HUES48 (cell line): ENCODE data around the gene HSPA9.
A peak's percentile ranks its signal among the peaks of the same experiment; 100 is the strongest.

Source experiments
- H3K27ac ChIP-seq: one replicate; pipeline ENCODE4 v1.7.0; 2013; ENCODE audit warnings: low read depth, low read length, inconsistent platforms
- H3K27me3 ChIP-seq: 2 replicates; pipeline ENCODE4 v1.6.1; 2013; ENCODE audit warnings: mild to moderate bottlenecking, low read length; ENCODE audit not compliant: control insufficient read depth, insufficient read depth
- H3K36me3 ChIP-seq: 2 replicates; pipeline ENCODE4 v1.6.1; 2013; ENCODE audit warnings: low read length; ENCODE audit not compliant: control insufficient read depth, insufficient read depth
- H3K4me1 ChIP-seq: 2 replicates; pipeline ENCODE4 v1.6.1; 2013; ENCODE audit warnings: mild to moderate bottlenecking, low read length; ENCODE audit not compliant: control insufficient read depth, insufficient read depth
- H3K4me3 ChIP-seq: 2 replicates; pipeline ENCODE4 v1.5.1; 2013; ENCODE audit warnings: mild to moderate bottlenecking, low read depth, low read length
- H3K9ac ChIP-seq: 2 replicates; pipeline ENCODE4 v1.6.1; 2013; ENCODE audit warnings: mild to moderate bottlenecking, low read depth, low read length, moderate library complexity
- H3K9me3 ChIP-seq: 2 replicates; pipeline ENCODE4 v1.6.1; 2013; ENCODE audit warnings: low read length; ENCODE audit not compliant: control insufficient read depth, insufficient read depth

The HSPA9 gene

DNA sequence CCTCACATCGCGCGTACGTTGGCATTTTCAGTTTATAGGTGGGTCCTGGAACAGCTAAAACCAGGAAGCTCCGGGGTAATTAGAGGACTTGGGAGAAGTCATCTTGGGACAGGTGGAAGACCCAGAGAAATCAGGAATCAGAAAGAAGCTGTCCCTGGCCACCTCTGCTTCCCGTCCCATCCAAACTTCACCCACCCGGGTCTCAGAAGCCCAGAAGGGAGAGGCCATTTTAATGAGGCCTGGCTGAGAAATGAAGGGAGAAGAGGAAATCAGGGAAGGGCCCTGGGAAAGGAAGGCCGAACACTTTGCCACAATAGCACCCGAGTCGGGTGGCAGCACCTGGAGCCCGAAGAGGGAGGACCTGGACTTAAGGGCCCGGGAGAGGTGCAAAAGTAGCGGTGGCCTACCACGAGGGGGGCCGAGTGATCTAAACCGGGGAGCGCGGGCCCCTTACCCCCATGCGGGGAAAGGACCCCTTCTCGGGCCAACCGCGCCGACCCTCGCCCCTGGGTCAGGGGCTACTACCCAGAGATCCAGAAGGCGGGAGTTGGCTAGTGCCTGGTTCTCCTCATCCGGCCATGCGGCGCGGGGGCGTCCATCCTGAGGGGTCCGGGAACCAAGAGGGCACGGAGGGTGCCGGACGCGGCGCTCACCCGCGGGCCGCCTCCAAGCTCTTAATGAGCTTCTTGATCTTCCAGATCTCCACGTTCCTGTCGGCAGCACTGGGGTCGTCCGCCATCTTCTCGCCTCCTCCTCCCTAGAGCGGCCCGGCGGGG is 32.8 kb downstream of the HSPA9 start:
- Histone ChIP-seq H3K9ac (peak overlapping the region; percentile 97), H3K4me3 (peak overlapping the region; percentile 93), H3K27ac (peak overlapping the region; percentile 95), H3K4me1 (peaks cover 19% of the 10 kb centered on the region), H3K27me3 (no peaks in the 10 kb centered on the region), H3K9me3 (no peaks in the 10 kb centered on the region), H3K36me3 (peaks cover 30% of the 10 kb centered on the region)

DNA sequence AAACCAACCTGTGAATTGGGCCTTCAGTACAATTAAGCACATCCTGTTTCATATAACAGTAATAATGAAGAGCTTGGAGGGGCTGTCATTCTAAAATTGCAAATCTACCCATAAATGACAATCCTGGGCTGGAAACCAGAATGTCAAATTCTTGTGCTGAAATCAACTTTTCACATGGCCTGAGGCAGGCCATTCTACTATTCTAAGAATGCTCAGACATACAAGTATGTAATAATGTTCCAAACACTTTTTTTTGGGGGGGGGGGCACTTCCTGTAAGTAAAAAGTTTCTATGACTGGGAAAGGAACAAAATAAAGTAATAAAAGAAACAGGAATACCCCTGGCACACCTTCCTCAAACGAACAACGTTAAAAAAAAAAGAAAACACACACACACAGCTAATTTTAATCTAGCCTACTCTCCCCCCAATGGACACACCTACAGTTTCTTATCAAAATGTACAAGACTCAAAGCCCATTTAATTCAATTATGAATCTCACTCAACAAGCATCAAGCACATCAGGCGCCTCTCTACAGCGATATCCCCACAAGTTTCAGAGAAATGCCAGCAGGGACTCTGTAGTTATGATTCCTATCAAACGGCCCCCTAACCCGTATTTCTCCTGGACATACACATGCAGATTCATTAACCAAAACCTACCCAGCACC is 33.6 kb downstream of the HSPA9 start:
- H3K36me3 ChIP-seq: peaks cover 37% of the 10 kb centered on the region
- peak overlapping the region; percentile 93 for H3K4me3 ChIP-seq
- no peaks in the 10 kb centered on the region for H3K27me3 ChIP-seq
- H3K9ac ChIP-seq: peak overlapping the region; percentile 97
- H3K9me3 ChIP-seq: no peaks in the 10 kb centered on the region
- peak overlapping the region; percentile 95 for H3K27ac ChIP-seq
- peaks cover 19% of the 10 kb centered on the region for H3K4me1 ChIP-seq

DNA sequence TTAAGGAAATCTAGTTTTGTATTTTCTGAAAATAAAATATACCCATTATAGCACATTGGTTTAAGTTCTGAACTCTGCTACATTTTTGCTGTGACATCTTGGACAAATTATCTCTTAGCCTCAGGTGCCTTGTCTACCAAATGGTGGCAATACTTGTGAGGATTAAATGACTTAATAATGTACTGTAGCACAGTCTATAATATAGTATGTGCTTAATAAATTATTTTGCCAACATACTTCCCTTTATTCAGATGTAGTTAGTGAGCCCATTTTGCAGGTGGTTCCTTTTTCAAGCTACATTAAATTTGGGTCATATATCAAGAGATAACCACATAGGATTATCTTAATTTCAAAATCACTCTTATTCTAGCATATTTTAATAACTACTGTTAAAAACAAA is 35.4 kb downstream of the HSPA9 start:
- no peak overlapping the region for H3K4me3 ChIP-seq
- no peaks in the 10 kb centered on the region for H3K9me3 ChIP-seq
- H3K9ac ChIP-seq: no peak overlapping the region
- H3K27me3 ChIP-seq: no peaks in the 10 kb centered on the region
- no peak overlapping the region for H3K27ac ChIP-seq
- H3K4me1 ChIP-seq: peaks cover 16% of the 10 kb centered on the region
- H3K36me3 ChIP-seq: peaks cover 47% of the 10 kb centered on the region

DNA sequence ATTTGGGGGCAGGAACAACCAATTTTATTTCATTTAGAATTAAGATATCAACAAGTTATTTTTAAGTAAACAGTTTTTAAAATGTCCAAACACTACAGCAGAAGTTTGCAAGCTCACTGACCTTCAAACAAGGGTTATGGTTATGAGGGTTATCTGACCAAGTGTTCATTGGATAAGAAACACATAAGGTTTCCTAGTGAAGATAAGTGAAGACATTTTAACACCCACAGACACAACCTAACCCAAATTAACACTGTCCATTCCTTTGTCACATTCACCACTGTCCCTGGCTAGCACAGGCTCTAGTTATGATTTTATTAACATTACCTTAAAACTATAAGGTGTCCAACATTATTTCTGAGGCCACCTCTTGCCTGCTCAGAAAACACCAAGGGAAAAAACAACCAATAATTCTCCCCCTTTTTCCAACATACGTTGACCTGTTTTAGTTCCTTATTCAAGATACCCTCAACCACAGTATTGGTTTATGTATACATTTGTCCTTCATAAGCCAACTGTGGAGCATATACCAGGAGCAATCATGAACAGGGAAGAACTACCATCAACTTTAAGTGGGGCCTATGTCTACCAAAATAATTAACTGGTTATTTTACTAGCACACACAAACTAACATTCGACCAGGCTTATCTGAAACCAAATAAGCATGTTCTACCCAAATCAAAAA is 36.1 kb downstream of the HSPA9 start:
- no peak overlapping the region for H3K4me3 ChIP-seq
- no peak overlapping the region for H3K9ac ChIP-seq
- no peak overlapping the region for H3K27ac ChIP-seq
- no peaks in the 10 kb centered on the region for H3K27me3 ChIP-seq
- peaks cover 10% of the 10 kb centered on the region for H3K4me1 ChIP-seq
- H3K36me3 ChIP-seq: peaks cover 54% of the 10 kb centered on the region
- no peaks in the 10 kb centered on the region for H3K9me3 ChIP-seq

DNA sequence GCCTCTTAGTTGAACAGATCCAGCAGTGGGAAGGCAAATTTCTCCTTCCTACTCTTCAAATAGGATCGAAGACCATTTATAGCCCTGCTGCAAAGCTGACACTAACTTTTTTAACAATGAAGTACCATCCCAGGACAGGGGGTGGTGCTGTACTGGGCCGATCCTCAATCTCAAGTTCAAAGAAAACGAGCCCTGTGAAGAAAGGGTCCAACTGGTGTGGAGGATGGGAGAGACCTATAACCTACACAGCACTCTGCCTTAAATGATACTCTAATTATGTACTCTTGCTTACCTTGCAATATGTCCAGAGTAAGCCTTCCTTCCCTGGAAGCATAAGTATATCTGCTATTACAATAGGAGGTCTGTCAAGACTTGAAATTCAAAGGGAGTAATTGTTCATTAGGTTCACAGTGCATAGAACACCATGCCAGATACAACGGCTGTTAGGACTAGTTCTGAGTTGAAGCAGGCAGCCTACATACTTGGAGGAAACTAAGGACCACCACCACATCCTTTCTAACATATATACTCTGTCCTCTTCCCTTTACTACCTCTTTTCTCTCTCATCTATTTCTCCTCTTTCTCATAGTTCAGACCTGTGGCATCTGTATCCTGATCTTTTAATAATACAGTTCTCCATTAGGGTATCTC is 38.4 kb downstream of the HSPA9 start:
- H3K9ac ChIP-seq: no peak overlapping the region
- H3K36me3 ChIP-seq: peaks cover 62% of the 10 kb centered on the region
- no peak overlapping the region for H3K27ac ChIP-seq
- H3K9me3 ChIP-seq: no peaks in the 10 kb centered on the region
- peaks cover 10% of the 10 kb centered on the region for H3K4me1 ChIP-seq
- no peaks in the 10 kb centered on the region for H3K27me3 ChIP-seq
- H3K4me3 ChIP-seq: no peak overlapping the region

DNA sequence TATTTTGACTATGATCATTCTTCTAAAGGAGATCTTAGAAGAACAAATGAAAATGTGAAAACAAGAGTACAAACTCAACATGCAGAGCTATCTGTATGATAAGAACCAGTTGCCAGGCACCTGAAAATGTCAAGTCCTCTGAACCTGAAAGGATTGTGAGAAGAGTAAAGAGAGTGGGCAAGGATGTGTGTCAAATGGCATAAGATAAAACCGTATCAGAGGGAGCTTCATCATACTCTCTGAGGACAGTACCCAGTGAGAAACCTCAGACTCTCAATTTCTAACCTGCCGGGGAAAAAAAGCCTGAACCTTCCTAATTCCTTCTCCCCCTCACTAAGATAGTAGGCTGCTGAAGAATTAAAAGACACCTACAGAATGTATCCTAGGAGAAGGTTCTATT is 39.0 kb downstream of the HSPA9 start:
- Histone ChIP-seq H3K4me3 (no peak overlapping the region), H3K9ac (no peak overlapping the region), H3K36me3 (peaks cover 63% of the 10 kb centered on the region), H3K4me1 (peaks cover 5% of the 10 kb centered on the region), H3K9me3 (no peaks in the 10 kb centered on the region), H3K27me3 (no peaks in the 10 kb centered on the region), H3K27ac (no peak overlapping the region)

DNA sequence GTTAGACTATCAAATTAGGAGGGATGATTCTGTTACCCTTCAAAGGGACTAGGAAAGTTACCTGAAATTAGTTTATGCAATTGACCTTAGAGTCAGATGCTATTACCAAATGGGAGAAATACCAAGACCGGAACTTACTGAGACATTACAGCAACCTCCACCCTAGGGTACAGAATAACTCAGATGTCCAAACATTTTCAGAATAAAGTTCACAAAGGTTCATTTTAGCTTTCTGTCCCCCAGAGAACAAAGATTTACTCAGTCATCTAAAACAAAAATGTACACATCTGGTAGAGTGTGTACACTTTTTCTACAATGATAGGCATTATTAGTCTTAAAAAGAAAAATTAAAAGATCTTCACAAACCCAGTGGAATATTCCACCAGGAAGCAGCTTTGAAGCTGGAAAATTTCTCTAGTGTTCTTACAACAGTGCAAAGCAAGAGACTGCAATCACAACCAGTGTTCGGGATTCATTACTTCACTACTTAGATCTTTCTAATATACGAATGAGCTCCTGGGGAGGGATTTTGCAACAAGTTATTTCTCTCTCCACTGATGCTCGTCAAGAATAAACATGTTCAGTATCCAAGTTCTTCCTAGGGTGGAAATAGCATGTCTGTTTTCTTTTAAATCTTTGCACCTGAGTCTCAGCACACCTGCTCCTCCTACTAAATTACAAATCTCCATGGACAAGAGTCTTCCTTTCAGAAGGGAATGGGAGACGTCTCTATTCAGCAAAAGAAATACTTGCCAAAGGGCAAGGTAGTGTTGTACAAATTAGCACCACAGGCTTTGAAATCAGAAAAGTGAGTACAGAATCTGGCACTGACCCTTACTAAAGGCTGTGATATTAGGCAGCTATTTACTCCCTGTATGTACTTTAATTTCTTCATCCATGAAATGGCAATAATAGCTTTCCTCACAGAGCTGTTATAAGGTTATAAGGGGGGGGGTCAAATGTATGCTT is 40.9 kb downstream of the HSPA9 start:
- no peak overlapping the region for H3K27ac ChIP-seq
- no peak overlapping the region for H3K4me3 ChIP-seq
- no peaks in the 10 kb centered on the region for H3K27me3 ChIP-seq
- no peak overlapping the region for H3K9ac ChIP-seq
- no peaks in the 10 kb centered on the region for H3K9me3 ChIP-seq
- H3K4me1 ChIP-seq: no peaks in the 10 kb centered on the region
- peaks cover 47% of the 10 kb centered on the region for H3K36me3 ChIP-seq

DNA sequence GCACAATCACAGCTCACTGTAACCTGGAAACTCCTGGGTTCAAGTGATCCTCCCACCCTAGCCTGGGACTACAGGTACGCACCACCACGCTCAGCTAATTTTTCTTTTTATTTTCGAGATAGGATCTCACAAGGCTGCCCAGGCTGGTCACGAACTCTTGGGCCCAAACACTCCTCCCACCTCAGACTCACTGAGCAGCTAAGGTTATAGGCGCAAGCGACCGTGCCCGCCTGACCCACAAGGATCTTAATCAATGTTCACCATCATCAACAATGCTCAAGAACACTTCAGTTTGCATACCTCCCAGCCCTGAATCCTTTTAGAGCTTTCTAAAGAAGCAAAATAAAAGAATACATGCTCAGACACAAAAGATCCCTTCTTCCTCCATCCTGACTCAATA is 45.4 kb downstream of the HSPA9 start:
- H3K36me3 ChIP-seq: peaks cover 24% of the 10 kb centered on the region
- H3K9me3 ChIP-seq: no peaks in the 10 kb centered on the region
- H3K9ac ChIP-seq: no peak overlapping the region
- H3K4me3 ChIP-seq: no peak overlapping the region
- H3K27me3 ChIP-seq: no peaks in the 10 kb centered on the region
- H3K27ac ChIP-seq: no peak overlapping the region
- no peaks in the 10 kb centered on the region for H3K4me1 ChIP-seq

DNA sequence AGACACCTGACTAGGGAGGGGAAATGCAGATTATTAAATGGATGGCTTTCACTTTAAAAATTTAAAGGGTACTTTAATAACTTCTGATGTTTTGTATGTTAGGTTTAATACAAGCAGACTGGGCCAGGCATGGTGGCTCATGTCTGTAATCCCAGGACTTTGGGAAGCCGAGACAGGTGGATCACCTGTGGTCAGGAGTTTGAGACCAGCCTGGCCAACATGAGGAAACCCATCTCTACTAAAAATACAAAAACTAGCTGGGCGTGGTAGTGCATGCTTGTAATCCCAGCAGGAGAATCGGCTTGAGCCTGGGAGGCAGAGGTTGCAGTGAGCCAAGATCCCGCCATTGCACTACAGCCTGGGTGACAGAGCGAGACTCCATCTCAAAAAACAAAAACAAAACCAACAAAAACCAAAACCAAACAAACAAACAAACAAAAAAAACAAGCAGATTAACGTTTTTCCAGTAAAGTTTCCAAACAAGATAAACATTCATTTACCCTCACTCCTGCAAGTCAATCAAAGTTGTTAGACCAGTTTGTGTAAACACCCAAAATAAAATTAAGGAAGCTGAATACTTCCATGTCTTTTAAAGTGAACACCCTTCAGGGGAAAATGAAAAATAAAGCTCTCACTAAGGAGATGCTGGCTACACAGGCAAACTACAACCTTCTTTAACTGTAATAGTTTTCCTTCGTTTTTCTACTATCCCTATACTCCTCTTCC is 46.3 kb downstream of the HSPA9 start:
- no peaks in the 10 kb centered on the region for H3K27me3 ChIP-seq
- no peak overlapping the region for H3K27ac ChIP-seq
- H3K36me3 ChIP-seq: peaks cover 18% of the 10 kb centered on the region
- no peaks in the 10 kb centered on the region for H3K9me3 ChIP-seq
- no peaks in the 10 kb centered on the region for H3K4me1 ChIP-seq
- H3K4me3 ChIP-seq: no peak overlapping the region
- H3K9ac ChIP-seq: no peak overlapping the region
